Activated naive CD4-positive, alpha-beta T cell treated with anti-CD3 and anti-CD28 coated beads, Interleukin-2, amount 10 ng/mL, durations not matched to agents 7 days and 5 days (primary cell): Measurements from ENCODE around the gene C1orf174.

Experiments used
- CTCF ChIA-PET: fragments of 350-600 bp; sonication (Branson Sonifier 250); formaldehyde crosslinking; loops from one replicate; lab custom pipeline; 2021; ENCODE audit warnings: antibody characterized with exemption; lab: Charles Lee
- DNase-seq: peaks from one replicate; pipeline ENCODE4 v3.0.0-alpha.2; 2020
- H3K27ac Mint-ChIP-seq: one replicate; pipeline ENCODE4 v1.8.0; 2021; ENCODE audit warnings: mild to moderate bottlenecking, moderate library complexity, mixed read lengths
- H3K27me3 Mint-ChIP-seq: one replicate; pipeline ENCODE4 v1.8.0; 2021; ENCODE audit warnings: mild to moderate bottlenecking, mixed read lengths
- H3K36me3 Mint-ChIP-seq: one replicate; pipeline ENCODE4 v1.8.0; 2021; ENCODE audit warnings: mixed read lengths
- H3K4me1 Mint-ChIP-seq: one replicate; pipeline ENCODE4 v1.8.0; 2021; ENCODE audit warnings: mixed read lengths
- H3K4me3 Mint-ChIP-seq: one replicate; pipeline ENCODE4 v1.8.0; 2021; ENCODE audit warnings: mild to moderate bottlenecking, moderate library complexity, mixed read lengths
- H3K9me3 Mint-ChIP-seq: one replicate; pipeline ENCODE4 v1.8.0; 2021; ENCODE audit warnings: mixed read lengths

Gene C1orf174

GRCh38 chr1:3871451-3871805 is 28.6 kb downstream of the C1orf174 start:
- no peak overlapping the region for H3K4me3 Mint-ChIP-seq
- H3K36me3 Mint-ChIP-seq, result peaks cover 40% of the 10 kb centered on the region
- no peaks in the 10 kb centered on the region for H3K27me3 Mint-ChIP-seq
- peak overlapping the region; percentile 81 for H3K27ac Mint-ChIP-seq
- H3K9me3 Mint-ChIP-seq, result peaks cover 9% of the 10 kb centered on the region
- DNase-seq, result no peak
- CTCF ChIA-PET, result no interaction called here
- no peaks in the 10 kb centered on the region for H3K4me1 Mint-ChIP-seq

- no peak overlapping the region for H3K27ac Mint-ChIP-seq
- H3K27me3 Mint-ChIP-seq, result no peaks in the 10 kb centered on the region
- CTCF ChIA-PET, result no interaction called here
- H3K4me1 Mint-ChIP-seq, result no peaks in the 10 kb centered on the region
- H3K9me3 Mint-ChIP-seq, result peaks cover 9% of the 10 kb centered on the region
- no peak for DNase-seq
- H3K4me3 Mint-ChIP-seq, result no peak overlapping the region
- peaks cover 31% of the 10 kb centered on the region for H3K36me3 Mint-ChIP-seq
Observed at GRCh38 chr1:3869751-3870301, 30.2 kb downstream of the C1orf174 start.

- Mint-ChIP-seq H3K27me3 (no peaks in the 10 kb centered on the region), H3K27ac (peak overlapping the region; percentile 4), H3K4me1 (no peaks in the 10 kb centered on the region), H3K36me3 (peaks cover 25% of the 10 kb centered on the region), H3K9me3 (peaks cover 5% of the 10 kb centered on the region), H3K4me3 (no peak overlapping the region)
- no peak for DNase-seq
- CTCF ChIA-PET, result no interaction called here
Observed at GRCh38 chr1:3868464-3869006, 31.5 kb downstream of the C1orf174 start.

- no peak for DNase-seq
- CTCF ChIA-PET, result no interaction called here
- Mint-ChIP-seq H3K27me3 (no peaks in the 10 kb centered on the region), H3K36me3 (peaks cover 18% of the 10 kb centered on the region), H3K9me3 (peaks cover 5% of the 10 kb centered on the region), H3K27ac (no peak overlapping the region), H3K4me3 (no peak overlapping the region), H3K4me1 (no peaks in the 10 kb centered on the region)
Observed at GRCh38 chr1:3865606-3866160, 34.4 kb downstream of the C1orf174 start.

- Mint-ChIP-seq H3K4me3 (no peak overlapping the region), H3K4me1 (no peaks in the 10 kb centered on the region), H3K27me3 (no peaks in the 10 kb centered on the region), H3K27ac (no peak overlapping the region), H3K36me3 (peaks cover 17% of the 10 kb centered on the region), H3K9me3 (peaks cover 5% of the 10 kb centered on the region)
- CTCF ChIA-PET, result no interaction called here
- DNase-seq, result no peak
Observed at GRCh38 chr1:3864884-3865283, 35.2 kb downstream of the C1orf174 start.

- no peaks in the 10 kb centered on the region for H3K27me3 Mint-ChIP-seq
- H3K9me3 Mint-ChIP-seq, result peaks cover under 1% of the 10 kb centered on the region
- no peak overlapping the region for H3K27ac Mint-ChIP-seq
- H3K4me3 Mint-ChIP-seq, result no peak overlapping the region
- CTCF ChIA-PET, result no interaction called here
- H3K4me1 Mint-ChIP-seq, result peaks cover 9% of the 10 kb centered on the region
- H3K36me3 Mint-ChIP-seq, result peaks cover 11% of the 10 kb centered on the region
- no peak for DNase-seq
Observed at GRCh38 chr1:3863231-3863935, 36.7 kb downstream of the C1orf174 start.

GRCh38 chr1:3858231-3858981 is 41.7 kb downstream of the C1orf174 start:
- peak overlapping the region; percentile 97 for H3K4me3 Mint-ChIP-seq
- no peaks in the 10 kb centered on the region for H3K9me3 Mint-ChIP-seq
- CTCF ChIA-PET, result interaction anchor here (0.6 to 3.2 kb wide), 7 partner anchors 12 to 64 kb away, joined by 3 to 15 read pairs (median 5); partner anchors contain the start of gene C1orf174
- peak; percentile 50 for DNase-seq
- peaks cover 34% of the 10 kb centered on the region for H3K4me1 Mint-ChIP-seq
- H3K27ac Mint-ChIP-seq, result peak overlapping the region; percentile 71
- H3K27me3 Mint-ChIP-seq, result no peaks in the 10 kb centered on the region
- H3K36me3 Mint-ChIP-seq, result peaks cover 3% of the 10 kb centered on the region

- Mint-ChIP-seq H3K27me3 (no peaks in the 10 kb centered on the region), H3K4me1 (peaks cover 34% of the 10 kb centered on the region), H3K27ac (peak overlapping the region; percentile 71), H3K9me3 (no peaks in the 10 kb centered on the region), H3K4me3 (peak overlapping the region; percentile 97), H3K36me3 (peaks cover 3% of the 10 kb centered on the region)
- CTCF ChIA-PET, result interaction anchor here (0.8 to 3.2 kb wide), 8 partner anchors 11 to 64 kb away, joined by 3 to 15 read pairs (median 5); partner anchors contain the start of gene C1orf174
- DNase-seq, result no peak
Observed at GRCh38 chr1:3857791-3858129, 42.3 kb downstream of the C1orf174 start.

GRCh38 chr1:3856923-3857790 is 42.9 kb downstream of the C1orf174 start, which contains the start of the genes CEP104 and DFFB:
Gene CEP104, minus strand, starts transcription at chr1:3857211. Its CDS starts 4,804 bp downstream, at chr1:3852407.
Gene DFFB, plus strand, starts transcription at chr1:3857476. Its CDS starts 128 bp downstream, at chr1:3857604.
- CTCF ChIA-PET, result interaction anchor here (0.8 to 3.2 kb wide), 6 partner anchors 10 to 50 kb away, joined by 3 to 15 read pairs (median 6); partner anchors contain the start of gene C1orf174
- Mint-ChIP-seq H3K4me3 (peak within 1 kb of the TSS; percentile 97), H3K27me3 (no peaks in the 10 kb centered on the region), H3K9me3 (no peaks in the 10 kb centered on the region), H3K36me3 (peaks cover 3% of the 10 kb centered on the region), H3K4me1 (peaks cover 34% of the 10 kb centered on the region), H3K27ac (peak within 1 kb of the TSS; percentile 93)
- DNase-seq, result peak; percentile 98

GRCh38 chr1:3852711-3853485 is 47.2 kb downstream of the C1orf174 start:
- Mint-ChIP-seq H3K9me3 (no peaks in the 10 kb centered on the region), H3K27me3 (no peaks in the 10 kb centered on the region), H3K4me3 (no peak overlapping the region), H3K27ac (no peak overlapping the region), H3K4me1 (peaks cover 21% of the 10 kb centered on the region), H3K36me3 (peaks cover 10% of the 10 kb centered on the region)
- CTCF ChIA-PET, result no interaction called here
- DNase-seq, result no peak

- no peak overlapping the region for H3K27ac Mint-ChIP-seq
- peaks cover 16% of the 10 kb centered on the region for H3K36me3 Mint-ChIP-seq
- DNase-seq, result no peak
- H3K4me3 Mint-ChIP-seq, result no peak overlapping the region
- no peaks in the 10 kb centered on the region for H3K9me3 Mint-ChIP-seq
- H3K27me3 Mint-ChIP-seq, result no peaks in the 10 kb centered on the region
- CTCF ChIA-PET, result no interaction called here
- peaks cover 18% of the 10 kb centered on the region for H3K4me1 Mint-ChIP-seq
Observed at GRCh38 chr1:3852091-3852490, 48.0 kb downstream of the C1orf174 start.

GRCh38 chr1:3851292-3851691 is 48.8 kb downstream of the C1orf174 start:
- no peaks in the 10 kb centered on the region for H3K9me3 Mint-ChIP-seq
- CTCF ChIA-PET, result no interaction called here
- H3K4me1 Mint-ChIP-seq, result peaks cover 16% of the 10 kb centered on the region
- DNase-seq, result no peak
- H3K36me3 Mint-ChIP-seq, result peaks cover 19% of the 10 kb centered on the region
- H3K27ac Mint-ChIP-seq, result no peak overlapping the region
- H3K4me3 Mint-ChIP-seq, result no peak overlapping the region
- H3K27me3 Mint-ChIP-seq, result no peaks in the 10 kb centered on the region

GRCh38 chr1:3850857-3851256 is 49.2 kb downstream of the C1orf174 start:
- CTCF ChIA-PET, result no interaction called here
- Mint-ChIP-seq H3K36me3 (peaks cover 19% of the 10 kb centered on the region), H3K27me3 (no peaks in the 10 kb centered on the region), H3K4me3 (no peak overlapping the region), H3K27ac (no peak overlapping the region), H3K4me1 (peaks cover 12% of the 10 kb centered on the region), H3K9me3 (no peaks in the 10 kb centered on the region)
- no peak for DNase-seq
